Lower leg skin (tissue), 4 donors: ENCODE measurements around the gene A2ML1. TPM values are rescaled to one million over a fixed set of nuclear protein-coding genes. Genes with fewer than 3 reads are reported as not detected.
"Not testable (repeated sequence)": the region's sequence is repeated elsewhere in the genome, so short reads cannot be mapped to it uniquely, and the experiment has no call there.

Source experiments
- DNase-seq, 2 donors: peaks; one replicate each; pipeline ENCODE4 v3.0.0-alpha.2; 2019; ENCODE audit warnings: low spot score in 2 of 2
- H3K4me3 ChIP-seq: fragments of 200-600 bp; sonication (generic); 2 replicates; pipeline ENCODE4 v1.5.1; 2017; ENCODE audit warnings: mild to moderate bottlenecking, low read depth; ENCODE audit not compliant: poor library complexity, severe bottlenecking
- POLR2A ChIP-seq, 2 donors: fragments of 450-650 bp; IDR thresholded peaks; one replicate each; pipeline ENCODE4 v1.6.1; 2016 to 2017; ENCODE audit warnings: antibody characterized with exemption in 2 of 2, mild to moderate bottlenecking in 1 of 2, moderate library complexity in 1 of 2
- whole genome bisulfite sequencing, 2 donors: methylation state at CpG; one replicate each; pipeline ENCODE4 v1.1.5; 2018; 5-methylcytosine and 5-hydroxymethylcytosine counted together
- intact Hi-C: fragments of 100-400 bp; cut with DNase I; formaldehyde crosslinking; loops from one replicate; pipeline ENCODE4 v1.15.0; 2023; ENCODE audit warnings: low total_unique reads
- total RNA-seq, 4 donors: library from RNA; depleted of rRNA; stranded (reverse); fragments of >200 nt; gene quantifications; one replicate each; pipeline ENCODE4 v1.1.0, GENCODE V29; 2016
- TF ChIP-seq, protein P1 (sequence below), 3 donors: fragments of 450-650 bp; IDR thresholded peaks; one replicate each; pipeline ENCODE4 v1.5.1; 2016; ENCODE audit warnings: antibody characterized with exemption in 3 of 3, mild to moderate bottlenecking in 3 of 3, moderate library complexity in 2 of 3

The A2ML1 gene
- total RNA-seq, 4 donors from 2014 or later = 124 to 341 (median 216) TPM

- no peak overlapping the region for H3K4me3 ChIP-seq
- TF ChIP-seq POLR2A (IDR thresholded peaks at IDR 0.05) = no peak
- TF ChIP-seq, protein P1, sequence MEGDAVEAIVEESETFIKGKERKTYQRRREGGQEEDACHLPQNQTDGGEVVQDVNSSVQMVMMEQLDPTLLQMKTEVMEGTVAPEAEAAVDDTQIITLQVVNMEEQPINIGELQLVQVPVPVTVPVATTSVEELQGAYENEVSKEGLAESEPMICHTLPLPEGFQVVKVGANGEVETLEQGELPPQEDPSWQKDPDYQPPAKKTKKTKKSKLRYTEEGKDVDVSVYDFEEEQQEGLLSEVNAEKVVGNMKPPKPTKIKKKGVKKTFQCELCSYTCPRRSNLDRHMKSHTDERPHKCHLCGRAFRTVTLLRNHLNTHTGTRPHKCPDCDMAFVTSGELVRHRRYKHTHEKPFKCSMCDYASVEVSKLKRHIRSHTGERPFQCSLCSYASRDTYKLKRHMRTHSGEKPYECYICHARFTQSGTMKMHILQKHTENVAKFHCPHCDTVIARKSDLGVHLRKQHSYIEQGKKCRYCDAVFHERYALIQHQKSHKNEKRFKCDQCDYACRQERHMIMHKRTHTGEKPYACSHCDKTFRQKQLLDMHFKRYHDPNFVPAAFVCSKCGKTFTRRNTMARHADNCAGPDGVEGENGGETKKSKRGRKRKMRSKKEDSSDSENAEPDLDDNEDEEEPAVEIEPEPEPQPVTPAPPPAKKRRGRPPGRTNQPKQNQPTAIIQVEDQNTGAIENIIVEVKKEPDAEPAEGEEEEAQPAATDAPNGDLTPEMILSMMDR (IDR thresholded peaks at IDR 0.05) = no peak
- 98 to 100% methylated on average over 3 of the region's 3 CpGs for WGBS, 2 donors
- DNase-seq = no peak
- intact Hi-C loops = loop anchor here (10.0 kb wide), 1 partner anchor 207 kb away; no protein-coding TSS in a partner anchor
These were observed 69.6 kb downstream of the A2ML1 start for GRCh38 chr12:8891976-8892375.

- DNase-seq = no peak
- TF ChIP-seq, protein P1 (IDR thresholded peaks at IDR 0.05) = no peak
- TF ChIP-seq POLR2A (IDR thresholded peaks at IDR 0.05) = no peak
- intact Hi-C loops = loop anchor here (10.0 kb wide), 1 partner anchor 210 kb away; no protein-coding TSS in a partner anchor
These were observed 72.0 kb downstream of the A2ML1 start for GRCh38 chr12:8894378-8894777.

DNA sequence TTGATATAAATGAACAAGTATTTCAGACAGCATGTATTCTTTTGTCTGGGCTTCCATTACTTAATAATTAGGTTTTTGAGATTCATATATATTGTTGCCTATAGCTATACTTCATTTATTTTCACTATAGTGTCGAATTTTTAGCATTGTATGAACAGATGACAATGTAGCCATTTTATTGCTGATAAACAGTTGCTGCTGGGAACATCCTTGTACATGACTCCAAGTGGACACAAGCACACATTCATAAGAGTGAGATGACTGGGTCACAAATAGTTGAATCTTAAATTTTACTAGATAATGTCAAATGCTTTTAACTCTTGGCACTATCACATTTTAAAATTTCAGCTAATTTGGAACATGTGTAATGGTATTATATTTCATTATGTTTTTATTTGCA lies 72.6 kb downstream of the A2ML1 start:
- WGBS, 2 donors = 67 to 77% methylated on average over 1 of the region's 1 CpG
- TF ChIP-seq POLR2A (IDR thresholded peaks at IDR 0.05) = no peak
- TF ChIP-seq, protein P1 (IDR thresholded peaks at IDR 0.05) = no peak
- intact Hi-C loops = loop anchor here (10.0 kb wide), 1 partner anchor 210 kb away; no protein-coding TSS in a partner anchor
- DNase-seq = no peak
- H3K4me3 ChIP-seq = no peak overlapping the region

More at GRCh38 chr12:8894378-8894777, 72.0 kb downstream of the A2ML1 start:
- no peak overlapping the region for H3K4me3 ChIP-seq

- TF ChIP-seq, protein P1 (IDR thresholded peaks at IDR 0.05) = no peak
- no peak for TF ChIP-seq POLR2A (IDR thresholded peaks at IDR 0.05)
- 93 to 94% methylated on average over 7 of the region's 7 CpGs for WGBS, 2 donors
- no peak overlapping the region for H3K4me3 ChIP-seq
- intact Hi-C loops = loop anchor here (10.0 kb wide), 1 partner anchor 212 kb away; no protein-coding TSS in a partner anchor
- no peak for DNase-seq
These were observed 74.7 kb downstream of the A2ML1 start for GRCh38 chr12:8897081-8897480.

GRCh38 chr12:8899830-8900229 lies 77.4 kb downstream of the A2ML1 start:
- no peak for DNase-seq
- TF ChIP-seq POLR2A (IDR thresholded peaks at IDR 0.05) = no peak
- TF ChIP-seq, protein P1 (IDR thresholded peaks at IDR 0.05) = no peak
- WGBS, 2 donors = 81 to 82% methylated on average over 6 of the region's 6 CpGs
- intact Hi-C loops = loop anchor here (10.0 kb wide), 1 partner anchor 215 kb away; no protein-coding TSS in a partner anchor
- no peak overlapping the region for H3K4me3 ChIP-seq

DNA sequence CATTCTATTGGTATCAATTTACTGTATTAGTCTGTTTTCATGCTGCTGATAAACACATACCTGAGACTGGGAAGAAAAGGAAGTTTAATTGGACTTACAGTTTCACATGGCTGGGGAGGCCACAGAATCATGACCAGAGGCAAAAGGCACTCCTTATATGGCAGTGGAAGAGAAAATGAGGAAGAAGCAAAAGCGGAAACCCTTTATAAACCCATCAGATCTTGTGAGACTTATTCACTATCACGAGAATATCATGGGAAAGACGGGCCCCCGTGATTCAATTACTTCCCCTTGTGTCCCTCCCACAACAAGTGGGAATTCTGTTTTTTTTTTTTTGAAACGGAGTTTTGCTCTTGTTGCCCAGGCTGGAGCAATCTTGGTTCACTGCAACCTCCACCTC lies 80.3 kb downstream of the A2ML1 start:
- WGBS, 2 donors = 80 to 82% methylated on average over 5 of the region's 5 CpGs
- DNase-seq = peak in 1 of 2 donors; percentile 27
- intact Hi-C loops, H3K4me3 ChIP-seq: not testable (repeated sequence)
